HL-60 (cell line): ENCODE measurements around the gene WBP2.
"Not testable (repeated sequence)": the region's sequence is repeated elsewhere in the genome, so short reads cannot be mapped to it uniquely, and the experiment has no call there.

Experiments used
- DNase-seq, 2 experiments: peaks; one replicate each; pipeline ENCODE4 v3.0.0-alpha.2; 2010 to 2020; ENCODE audit warnings: low read depth in 1 of 2, low spot score in 1 of 2
- H3K27ac ChIP-seq: fragments of 250-450 bp; sonication (Bioruptor Pico); replicated peaks from 2 replicates; pipeline ENCODE4 v1.5.1; 2020; ENCODE audit warnings: mild to moderate bottlenecking, moderate library complexity
- H3K27me3 ChIP-seq: fragments of 250-450 bp; sonication (Bioruptor Pico); 2 replicates; pipeline ENCODE4 v1.5.1; 2021; ENCODE audit warnings: mild to moderate bottlenecking, moderate library complexity; ENCODE audit not compliant: insufficient read depth, poor library complexity, severe bottlenecking
- H3K4me3 ChIP-seq: replicated peaks from 2 replicates; pipeline ENCODE4 v1.5.1; 2011; ENCODE audit warnings: mild to moderate bottlenecking, control low read depth, low read length; ENCODE audit not compliant: insufficient read depth
- CTCF ChIP-seq: IDR thresholded peaks from one replicate; pipeline ENCODE4 v1.5.1; 2011; ENCODE audit warnings: low read length, control low read depth, inconsistent platforms; ENCODE audit not compliant: insufficient read depth
- GABPA ChIP-seq: IDR thresholded peaks from 2 replicates; pipeline ENCODE4 v1.6.1; 2012; ENCODE audit warnings: low read depth
- POLR2AphosphoS5 ChIP-seq: IDR thresholded peaks from 2 replicates; pipeline ENCODE4 v1.6.1; 2012; ENCODE audit warnings: low read depth
- REST ChIP-seq: IDR thresholded peaks from 2 replicates; pipeline ENCODE4 v1.6.1; 2012; ENCODE audit warnings: low read depth; ENCODE audit not compliant: insufficient replicate concordance
- SPI1 ChIP-seq: IDR thresholded peaks from 2 replicates; pipeline ENCODE4 v1.6.1; 2012; ENCODE audit warnings: low read depth, mild to moderate bottlenecking, borderline replicate concordance

The WBP2 gene

GRCh38 chr17:75889454-75889853 lies 34.3 kb upstream of the WBP2 start:
- H3K27me3 ChIP-seq: no peaks in the 10 kb centered on the region
- H3K4me3 ChIP-seq: no peak overlapping the region
- no peak overlapping the region for H3K27ac ChIP-seq
- DNase-seq: no peak
- TF ChIP-seq CTCF: no peak
- TF ChIP-seq SPI1: no peak
- no peak; the same call in 1 of the 2 replicates for TF ChIP-seq POLR2AphosphoS5
- TF ChIP-seq REST: no peak
- TF ChIP-seq GABPA: no peak

DNA sequence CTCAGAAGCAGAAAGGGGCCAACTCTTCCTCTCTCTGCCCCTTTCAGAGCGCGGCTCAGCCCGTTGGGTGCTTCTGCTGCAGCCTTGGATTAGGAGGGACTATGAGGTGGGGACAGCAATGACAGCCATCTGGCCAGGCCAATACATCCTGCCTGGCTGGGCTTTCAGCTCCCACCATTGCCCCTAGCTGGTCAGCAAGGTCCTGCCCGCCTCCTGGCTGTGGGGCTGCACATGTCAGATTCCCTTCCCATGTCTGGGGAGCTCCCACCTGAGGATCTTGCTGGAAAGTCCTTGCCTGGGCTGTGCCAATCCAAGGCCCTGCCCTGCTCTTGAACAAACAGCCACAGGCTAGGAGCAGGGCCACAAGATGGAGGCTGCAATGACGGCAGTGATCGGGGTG lies 33.3 kb upstream of the WBP2 start:
- TF ChIP-seq SPI1 (no peak), GABPA (no peak)
- Histone ChIP-seq H3K27me3 (no peaks in the 10 kb centered on the region), H3K4me3 (no peak overlapping the region), H3K27ac (no peak overlapping the region)
- DNase-seq: no peak

DNA sequence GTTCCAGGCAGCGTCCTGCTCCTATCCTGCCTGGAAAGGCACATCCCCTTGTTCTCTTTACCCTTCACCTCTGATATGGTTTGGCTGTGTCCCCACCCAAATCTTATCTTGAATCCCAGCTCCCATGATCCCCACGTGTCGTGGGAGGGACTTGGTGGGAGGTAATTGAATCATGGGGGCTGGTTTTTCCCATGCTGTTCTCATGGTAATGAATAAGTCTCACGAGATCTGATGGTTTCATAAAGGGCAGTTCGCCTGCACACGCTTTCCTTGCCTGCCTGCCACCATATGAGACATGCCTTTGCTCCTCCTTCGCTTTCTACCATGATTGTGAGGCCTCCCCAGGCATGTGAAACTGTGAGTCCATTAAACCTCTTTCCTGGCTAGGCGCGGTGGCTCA lies 30.7 kb upstream of the WBP2 start:
- DNase-seq, H3K27me3 ChIP-seq, H3K4me3 ChIP-seq, H3K27ac ChIP-seq: not testable (repeated sequence)

- no peak for DNase-seq
Measured at GRCh38 chr17:75885431-75885830, 30.3 kb upstream of the WBP2 start.

More at GRCh38 chr17:75885431-75885830, 30.3 kb upstream of the WBP2 start:
- no peak overlapping the region for H3K27ac ChIP-seq
- no peak overlapping the region for H3K4me3 ChIP-seq
- TF ChIP-seq POLR2AphosphoS5: no peak
- no peak for TF ChIP-seq SPI1
- no peak for TF ChIP-seq CTCF
- TF ChIP-seq REST: no peak
- TF ChIP-seq GABPA: no peak
- H3K27me3 ChIP-seq: no peaks in the 10 kb centered on the region
